GM19372 (cell line): ENCODE data around the gene SCRN2.

Source experiments
- ATAC-seq: cut with Tn5 transposase; IDR thresholded peaks from one replicate; pipeline ENCODE4 v1.9.1; 2021; ENCODE audit warnings: mild to moderate bottlenecking, low read depth, moderate library complexity; ENCODE audit not compliant: unreplicated experiment

SCRN2 gene

GRCh38 chr17:47822785-47823184 is 18.3 kb downstream of the SCRN2 start:
- ATAC-seq, result no peak

GRCh38 chr17:47821424-47822391 is 19.4 kb downstream of the SCRN2 start, which contains the start of gene OSBPL7:
TSS of gene OSBPL7 (minus strand) at chr17:47821794. CDS start at chr17:47820278, 1,516 bp downstream.
- peak; percentile 81 for ATAC-seq

- no peak for ATAC-seq
Measured at GRCh38 chr17:47821031-47821423, 20.0 kb downstream of the SCRN2 start.

GRCh38 chr17:47820033-47820789 is 20.9 kb downstream of the SCRN2 start:
- ATAC-seq, result no peak

GRCh38 chr17:47819475-47819874 is 21.6 kb downstream of the SCRN2 start:
- no peak for ATAC-seq

- ATAC-seq, result no peak
Measured at GRCh38 chr17:47818002-47818695, 22.9 kb downstream of the SCRN2 start.

- no peak for ATAC-seq
Measured at GRCh38 chr17:47816947-47817346, 24.1 kb downstream of the SCRN2 start.

GRCh38 chr17:47816111-47816735 is 24.9 kb downstream of the SCRN2 start:
- ATAC-seq, result no peak

GRCh38 chr17:47815106-47815918 is 25.8 kb downstream of the SCRN2 start:
- no peak for ATAC-seq

- ATAC-seq, result no peak
Measured at GRCh38 chr17:47813512-47814031, 27.5 kb downstream of the SCRN2 start.

GRCh38 chr17:47813077-47813476 is 28.0 kb downstream of the SCRN2 start:
- ATAC-seq, result no peak

GRCh38 chr17:47812146-47812920 is 28.7 kb downstream of the SCRN2 start:
- ATAC-seq, result no peak

GRCh38 chr17:47811709-47812108 is 29.4 kb downstream of the SCRN2 start:
- no peak for ATAC-seq

- ATAC-seq, result no peak
Measured at GRCh38 chr17:47810901-47811635, 30.0 kb downstream of the SCRN2 start.

GRCh38 chr17:47810200-47810821 is 30.8 kb downstream of the SCRN2 start:
- no peak for ATAC-seq

GRCh38 chr17:47808830-47809480 is 32.1 kb downstream of the SCRN2 start:
- no peak for ATAC-seq
